GM23338 (cell line): Measurements from ENCODE around the gene TMEM132D. TPM values are rescaled to one million over a fixed set of nuclear protein-coding genes. Genes with fewer than 3 reads are reported as not detected.

ENCODE experiments used
- ATAC-seq: fragments of 200-7000 bp; cut with Tn5 transposase; 3 replicates; pipeline ENCODE4 v1.9.1; 2020
- DNase-seq: peaks from one replicate; pipeline ENCODE4 v3.0.0-alpha.2; 2015; ENCODE audit warnings: low spot score
- H2AFZ ChIP-seq: fragments of 200-600 bp; sonication (generic); 2 replicates; pipeline ENCODE4 v1.8.0; 2016; ENCODE audit warnings: antibody characterized with exemption, mild to moderate bottlenecking, moderate library complexity
- H3F3A ChIP-seq: fragments of 200-600 bp; sonication (generic); replicated peaks from 2 replicates; pipeline ENCODE4 v1.8.0; 2017; ENCODE audit warnings: antibody characterized with exemption, mixed run types, low read depth
- H3K27ac ChIP-seq: fragments of 200-600 bp; sonication (generic); 2 replicates; pipeline ENCODE4 v1.6.1; 2016; ENCODE audit warnings: low read depth
- H3K27me3 ChIP-seq: fragments of 200-600 bp; sonication (generic); 2 replicates; pipeline ENCODE4 v1.8.0; 2016; ENCODE audit warnings: mild to moderate bottlenecking, mixed run types, moderate library complexity; ENCODE audit not compliant: insufficient read depth
- H3K36me3 ChIP-seq: fragments of 200-600 bp; sonication (generic); 2 replicates; pipeline ENCODE4 v1.8.0; 2016; ENCODE audit warnings: mild to moderate bottlenecking; ENCODE audit not compliant: insufficient read depth
- H3K4me1 ChIP-seq: fragments of 200-600 bp; sonication (generic); 2 replicates; pipeline ENCODE4 v1.8.0; 2016; ENCODE audit warnings: mild to moderate bottlenecking, moderate library complexity; ENCODE audit not compliant: insufficient read depth
- H3K4me2 ChIP-seq: fragments of 200-600 bp; sonication (generic); 2 replicates; pipeline ENCODE4 v1.7.1; 2017; ENCODE audit warnings: mixed run types
- H3K4me3 ChIP-seq: fragments of 200-600 bp; sonication (generic); 2 replicates; pipeline ENCODE4 v1.6.1; 2016; ENCODE audit warnings: mixed run types
- H3K79me2 ChIP-seq: fragments of 200-600 bp; sonication (generic); replicated peaks from 2 replicates; pipeline ENCODE4 v1.8.0; 2017; ENCODE audit warnings: mild to moderate bottlenecking; ENCODE audit not compliant: insufficient read depth
- H3K9me2 ChIP-seq: fragments of 200-600 bp; sonication (generic); 2 replicates; pipeline ENCODE4 v1.8.0; 2017; ENCODE audit not compliant: insufficient read depth
- H4K20me1 ChIP-seq: fragments of 200-600 bp; sonication (generic); replicated peaks from 2 replicates; pipeline ENCODE4 v1.8.0; 2017; ENCODE audit warnings: mild to moderate bottlenecking; ENCODE audit not compliant: insufficient read depth
- H3K27ac Mint-ChIP-seq: 2 replicates; pipeline ENCODE4 v1.8.0; 2020; ENCODE audit warnings: inconsistent platforms, mild to moderate bottlenecking, moderate library complexity, mixed read lengths
- H3K27me3 Mint-ChIP-seq: 3 replicates; pipeline ENCODE4 v1.8.0; 2022; ENCODE audit warnings: low read depth, mild to moderate bottlenecking, moderate library complexity, mixed read lengths, inconsistent platforms; ENCODE audit not compliant: insufficient read depth, poor library complexity
- H3K36me3 Mint-ChIP-seq: 3 replicates; pipeline ENCODE4 v1.8.0; 2021; ENCODE audit warnings: low read depth, mild to moderate bottlenecking, inconsistent platforms, moderate library complexity, mixed read lengths
- H3K4me1 Mint-ChIP-seq: 3 replicates; pipeline ENCODE4 v1.8.0; 2020; ENCODE audit warnings: mild to moderate bottlenecking, inconsistent platforms, mixed read lengths
- H3K4me3 Mint-ChIP-seq: 3 replicates; pipeline ENCODE4 v1.8.0; 2021; ENCODE audit warnings: moderate library complexity, mild to moderate bottlenecking, inconsistent platforms, mixed read lengths
- H3K9me3 Mint-ChIP-seq: 3 replicates; pipeline ENCODE4 v1.8.0; 2020; ENCODE audit warnings: moderate library complexity, mild to moderate bottlenecking, inconsistent platforms, mixed read lengths
- CREB1 ChIP-seq: fragments of 250-450 bp; sonication (Bioruptor Pico); IDR thresholded peaks from 2 replicates; pipeline ENCODE4 v1.5.0; 2020; ENCODE audit warnings: low read depth, mild to moderate bottlenecking, moderate library complexity
- CTCF ChIP-seq, 2 experiments: fragments of 200-600 bp in 1 of 2; sonication (generic) in 1 of 2; conservative IDR thresholded peaks; 2 replicates each; pipeline versions ENCODE4 v1.5.1 to v1.6.1; 2016 to 2017; ENCODE audit warnings: antibody characterized with exemption in 2 of 2, low read depth in 2 of 2, mild to moderate bottlenecking in 2 of 2, moderate library complexity in 1 of 2
- ETS1 ChIP-seq: IDR thresholded peaks from 2 replicates; pipeline ENCODE4 v1.6.1; 2016; ENCODE audit warnings: antibody characterized with exemption
- EZH2 ChIP-seq: fragments of 200-600 bp; sonication (generic); IDR thresholded peaks from one replicate; pipeline ENCODE4 v1.8.0; 2017; ENCODE audit warnings: antibody characterized with exemption, mild to moderate bottlenecking, low read depth; ENCODE audit not compliant: unreplicated experiment
- EZH2phosphoT487 ChIP-seq: fragments of 200-600 bp; sonication (generic); IDR thresholded peaks from one replicate; pipeline ENCODE4 v1.8.1; 2018; ENCODE audit warnings: antibody characterized with exemption; ENCODE audit not compliant: unreplicated experiment
- NANOG ChIP-seq: IDR thresholded peaks from 2 replicates; pipeline ENCODE4 v1.6.1; 2016; ENCODE audit warnings: antibody characterized with exemption, borderline replicate concordance
- REST ChIP-seq: IDR thresholded peaks from one replicate; pipeline ENCODE4 v1.6.1; 2018; ENCODE audit warnings: antibody characterized with exemption; ENCODE audit not compliant: unreplicated experiment
- STAT1 ChIP-seq: IDR thresholded peaks from one replicate; pipeline ENCODE4 v1.6.1; 2016; ENCODE audit warnings: antibody characterized with exemption; ENCODE audit not compliant: unreplicated experiment
- ZNF114 ChIP-seq: fragments of 250-450 bp; sonication (Bioruptor Pico); IDR thresholded peaks from 2 replicates; pipeline ENCODE4 v1.5.0; 2020; ENCODE audit warnings: mild to moderate bottlenecking, moderate library complexity
- ZNF462 ChIP-seq: fragments of 250-450 bp; sonication (Bioruptor Pico); IDR thresholded peaks from 2 replicates; pipeline ENCODE4 v1.5.0; 2020; ENCODE audit warnings: mild to moderate bottlenecking, moderate library complexity
- polyA plus RNA-seq: library from polyadenylated mRNA; unstranded; fragments of >200 nt; fragmentation: Nextera tagmentation; extraction: Ambion mirVana; gene quantifications from 2 replicates; pipeline ENCODE4 v1.2.1, GENCODE V29; 2016
- total RNA-seq: library from RNA; depleted of rRNA; stranded (reverse); fragments of >200 nt; shearing (Covaris generic); gene quantifications from 2 replicates; pipeline ENCODE4 v1.2.3, GENCODE V29; 2014

Gene TMEM132D
- total and polyA plus RNA-seq, 2 experiments from 2014 or later: 0.44 to 5.3 TPM

GRCh38 chr12:129083121-129083840 lies 820.5 kb downstream of the TMEM132D start:
- no peak for DNase-seq
- TF ChIP-seq ETS1 (no peak), ZNF114 (CRISPR knock-in tag) (no peak), EZH2phosphoT487 (no peak), ZNF462 (CRISPR knock-in tag) (no peak), EZH2 (no peak), REST (no peak), CTCF (conservative IDR thresholded peaks at IDR 0.05; ENCODE audit: low read depth in 2 of 2) (no peak), STAT1 (no peak), NANOG (no peak), CREB1 (no peak)
- H3K27me3 Mint-ChIP-seq: no peaks in the 10 kb centered on the region
- no peak overlapping the region for H3K4me3 Mint-ChIP-seq
- Histone ChIP-seq H3F3A (no peaks in the 10 kb centered on the region), H3K4me3 (no peak overlapping the region), H2AFZ (no peak overlapping the region), H3K79me2 (no peaks in the 10 kb centered on the region), H3K9me2 (no peaks in the 10 kb centered on the region), H3K27ac (no peak overlapping the region), H3K36me3 (no peaks in the 10 kb centered on the region), H3K4me2 (no peak overlapping the region), H3K4me1 (no peaks in the 10 kb centered on the region), H4K20me1 (no peaks in the 10 kb centered on the region), H3K27me3 (no peaks in the 10 kb centered on the region)
- H3K4me1 Mint-ChIP-seq: no peaks in the 10 kb centered on the region
- H3K9me3 Mint-ChIP-seq: peaks cover 96% of the 10 kb centered on the region
- peaks cover 34% of the 10 kb centered on the region for H3K36me3 Mint-ChIP-seq
- no peak for ATAC-seq
- H3K27ac Mint-ChIP-seq: no peak overlapping the region
